GM12873 (cell line): ENCODE results near the gene DHX34.

Experiments
- TF ChIP-seq, protein P1 (sequence below): IDR thresholded peaks from 2 replicates; pipeline ENCODE4 v1.5.1; 2012; ENCODE audit warnings: low read depth, mild to moderate bottlenecking, moderate library complexity, low read length, control low read depth; ENCODE audit not compliant: insufficient read depth; ENCODE audit errors: missing control alignments

The DHX34 gene

DNA sequence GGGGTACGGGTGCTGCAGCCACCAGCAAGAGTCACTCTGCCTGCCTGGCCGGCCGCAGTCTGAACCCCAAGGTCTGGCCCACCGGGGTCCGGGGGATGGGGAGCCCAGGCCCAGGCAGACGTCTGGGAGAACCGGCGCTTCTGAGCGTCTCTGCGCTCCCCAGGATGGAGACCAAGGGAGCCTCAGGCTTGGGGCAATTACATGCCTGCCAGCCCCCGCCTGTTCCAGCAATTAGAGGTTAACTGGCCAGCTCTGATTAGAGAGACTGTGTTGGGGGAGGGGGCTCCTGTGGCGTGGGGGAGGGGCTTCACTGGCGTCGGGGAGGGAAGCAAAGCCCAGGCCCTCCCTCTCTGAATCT, 58.3 kb downstream of the DHX34 start:
- TF ChIP-seq, protein P1, sequence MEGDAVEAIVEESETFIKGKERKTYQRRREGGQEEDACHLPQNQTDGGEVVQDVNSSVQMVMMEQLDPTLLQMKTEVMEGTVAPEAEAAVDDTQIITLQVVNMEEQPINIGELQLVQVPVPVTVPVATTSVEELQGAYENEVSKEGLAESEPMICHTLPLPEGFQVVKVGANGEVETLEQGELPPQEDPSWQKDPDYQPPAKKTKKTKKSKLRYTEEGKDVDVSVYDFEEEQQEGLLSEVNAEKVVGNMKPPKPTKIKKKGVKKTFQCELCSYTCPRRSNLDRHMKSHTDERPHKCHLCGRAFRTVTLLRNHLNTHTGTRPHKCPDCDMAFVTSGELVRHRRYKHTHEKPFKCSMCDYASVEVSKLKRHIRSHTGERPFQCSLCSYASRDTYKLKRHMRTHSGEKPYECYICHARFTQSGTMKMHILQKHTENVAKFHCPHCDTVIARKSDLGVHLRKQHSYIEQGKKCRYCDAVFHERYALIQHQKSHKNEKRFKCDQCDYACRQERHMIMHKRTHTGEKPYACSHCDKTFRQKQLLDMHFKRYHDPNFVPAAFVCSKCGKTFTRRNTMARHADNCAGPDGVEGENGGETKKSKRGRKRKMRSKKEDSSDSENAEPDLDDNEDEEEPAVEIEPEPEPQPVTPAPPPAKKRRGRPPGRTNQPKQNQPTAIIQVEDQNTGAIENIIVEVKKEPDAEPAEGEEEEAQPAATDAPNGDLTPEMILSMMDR = no peak

- TF ChIP-seq, protein P1 = no peak
These were observed 59.2 kb downstream of the DHX34 start for GRCh38 chr19:47408156-47408938.

DNA sequence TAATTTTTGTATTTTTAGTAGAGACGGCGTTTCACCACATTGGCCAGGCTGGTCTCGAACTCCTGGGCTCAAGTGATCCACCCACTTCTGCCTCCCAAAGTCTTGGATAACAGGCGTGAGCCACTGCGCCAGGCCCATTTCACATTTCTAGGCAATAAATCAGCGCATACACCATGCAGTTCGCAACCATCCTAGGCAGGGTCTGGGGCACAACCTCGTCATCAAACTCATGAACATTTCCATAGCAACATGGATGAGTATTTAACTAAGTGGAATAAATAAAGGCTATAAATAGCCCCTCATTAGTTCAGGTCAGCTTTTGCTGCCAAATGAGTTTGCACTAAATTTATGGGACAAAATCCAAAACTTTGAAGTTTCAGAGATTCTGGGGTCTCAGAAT, 62.0 kb downstream of the DHX34 start:
- TF ChIP-seq, protein P1 = no peak

DNA sequence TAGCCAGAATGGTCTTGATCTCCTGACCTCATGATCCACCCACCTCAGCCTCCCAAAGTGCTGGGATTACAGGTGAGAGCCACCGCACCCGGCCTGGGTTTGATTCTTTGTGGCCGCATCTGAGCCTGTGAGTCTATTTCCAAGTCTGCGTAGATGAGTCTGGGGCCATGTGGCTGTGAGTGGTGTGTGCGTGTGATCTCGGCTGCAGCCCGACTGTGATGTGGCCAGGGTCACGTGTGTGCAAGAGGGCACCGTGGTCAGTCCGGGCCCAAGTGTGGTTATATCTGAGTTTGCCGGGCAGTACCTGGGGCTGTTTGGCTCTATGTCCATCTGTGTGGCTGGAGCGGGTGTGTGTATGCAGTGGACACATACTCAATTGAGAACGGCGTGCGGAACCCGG, 64.8 kb downstream of the DHX34 start:
- TF ChIP-seq, protein P1 = no peak

DNA sequence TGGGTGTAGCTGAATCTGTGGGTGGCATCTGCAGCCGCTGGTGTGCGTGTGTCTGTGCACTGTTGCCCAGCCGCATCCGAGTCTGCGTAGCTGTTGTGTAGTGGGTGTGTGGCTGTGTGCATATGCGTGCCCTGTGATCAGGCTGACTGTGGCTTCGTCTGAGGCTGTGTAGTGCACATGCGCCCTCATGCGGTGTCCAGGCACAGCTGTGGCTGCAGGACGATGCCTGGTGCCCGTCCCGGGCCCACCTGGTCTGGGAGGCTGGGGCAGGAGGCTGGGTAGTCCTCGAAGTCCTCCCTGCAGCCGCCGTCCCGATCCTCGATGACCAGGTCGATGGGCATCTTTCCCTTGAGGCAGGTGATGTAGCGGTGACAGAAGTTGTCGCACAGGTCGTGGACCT, 65.4 kb downstream of the DHX34 start:
- TF ChIP-seq, protein P1 = peak; percentile 37

- TF ChIP-seq, protein P1 = no peak
These were observed 67.0 kb downstream of the DHX34 start for GRCh38 chr19:47415953-47416642.

DNA sequence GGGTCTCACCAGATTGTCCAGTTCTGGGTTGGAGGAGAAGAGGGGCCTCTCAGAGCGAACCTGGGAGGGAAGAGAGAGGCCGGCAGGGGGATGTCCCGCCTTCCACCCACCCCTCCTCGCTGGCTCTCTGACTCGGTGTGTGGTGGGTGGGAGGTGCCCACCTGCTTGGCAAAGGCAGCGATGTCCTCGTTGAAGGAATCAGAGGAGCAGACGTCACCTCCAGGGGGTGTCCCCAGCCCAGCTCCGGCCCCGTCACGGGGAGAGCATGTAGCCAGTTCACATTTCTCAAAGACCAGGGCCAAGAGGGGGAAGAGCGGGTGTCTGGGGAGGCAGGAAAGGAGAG, 67.5 kb downstream of the DHX34 start:
- TF ChIP-seq, protein P1 = no peak
